ENCODE data around the gene TSHZ2.

TSHZ2 gene, protein sequence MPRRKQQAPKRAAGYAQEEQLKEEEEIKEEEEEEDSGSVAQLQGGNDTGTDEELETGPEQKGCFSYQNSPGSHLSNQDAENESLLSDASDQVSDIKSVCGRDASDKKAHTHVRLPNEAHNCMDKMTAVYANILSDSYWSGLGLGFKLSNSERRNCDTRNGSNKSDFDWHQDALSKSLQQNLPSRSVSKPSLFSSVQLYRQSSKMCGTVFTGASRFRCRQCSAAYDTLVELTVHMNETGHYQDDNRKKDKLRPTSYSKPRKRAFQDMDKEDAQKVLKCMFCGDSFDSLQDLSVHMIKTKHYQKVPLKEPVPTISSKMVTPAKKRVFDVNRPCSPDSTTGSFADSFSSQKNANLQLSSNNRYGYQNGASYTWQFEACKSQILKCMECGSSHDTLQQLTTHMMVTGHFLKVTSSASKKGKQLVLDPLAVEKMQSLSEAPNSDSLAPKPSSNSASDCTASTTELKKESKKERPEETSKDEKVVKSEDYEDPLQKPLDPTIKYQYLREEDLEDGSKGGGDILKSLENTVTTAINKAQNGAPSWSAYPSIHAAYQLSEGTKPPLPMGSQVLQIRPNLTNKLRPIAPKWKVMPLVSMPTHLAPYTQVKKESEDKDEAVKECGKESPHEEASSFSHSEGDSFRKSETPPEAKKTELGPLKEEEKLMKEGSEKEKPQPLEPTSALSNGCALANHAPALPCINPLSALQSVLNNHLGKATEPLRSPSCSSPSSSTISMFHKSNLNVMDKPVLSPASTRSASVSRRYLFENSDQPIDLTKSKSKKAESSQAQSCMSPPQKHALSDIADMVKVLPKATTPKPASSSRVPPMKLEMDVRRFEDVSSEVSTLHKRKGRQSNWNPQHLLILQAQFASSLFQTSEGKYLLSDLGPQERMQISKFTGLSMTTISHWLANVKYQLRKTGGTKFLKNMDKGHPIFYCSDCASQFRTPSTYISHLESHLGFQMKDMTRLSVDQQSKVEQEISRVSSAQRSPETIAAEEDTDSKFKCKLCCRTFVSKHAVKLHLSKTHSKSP (N-terminal part only)

DNA sequence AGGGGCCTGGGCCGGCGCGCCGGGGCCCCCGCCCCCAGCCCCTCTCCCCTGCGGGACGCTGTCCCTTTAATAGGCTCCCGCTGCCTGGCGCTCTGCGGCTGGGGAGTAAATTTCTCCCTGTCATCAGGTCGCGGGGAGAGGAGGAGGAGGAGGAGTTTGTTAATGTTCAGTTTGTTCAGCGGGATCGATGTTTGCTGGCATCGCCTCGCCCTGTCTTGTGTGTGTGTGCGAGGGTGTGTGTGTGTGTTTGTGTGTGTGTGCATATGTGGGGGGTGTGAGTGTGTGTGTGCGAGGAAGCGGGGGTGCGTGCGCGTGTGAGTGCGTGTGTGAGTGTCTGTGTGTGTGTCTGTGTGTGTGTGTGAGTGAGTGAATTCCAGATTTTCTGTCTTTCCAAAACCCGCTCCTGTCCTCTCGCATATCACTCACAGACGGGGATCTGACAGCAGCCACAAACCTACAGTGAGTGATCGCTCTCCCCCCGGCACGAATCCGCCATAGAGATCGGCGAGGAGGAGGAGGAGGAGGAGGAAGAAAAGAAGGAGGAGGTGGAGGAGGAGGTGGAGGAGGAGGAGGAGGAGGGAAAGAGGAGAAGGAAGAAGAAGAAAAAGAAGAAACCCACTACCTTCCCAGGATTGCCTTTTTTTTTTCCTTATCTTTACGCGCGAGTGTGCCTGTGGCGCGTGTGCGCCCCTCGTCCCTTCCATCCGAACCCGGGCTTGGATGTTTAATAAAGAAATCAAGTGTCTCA is at the start of gene TSHZ2:
TSHZ2 (plus strand) TSS at position 169 of the 748 bp plus-strand sequence. CDS start 936 bp downstream, outside the sequence.
- TF ChIP-seq, protein P1, sequence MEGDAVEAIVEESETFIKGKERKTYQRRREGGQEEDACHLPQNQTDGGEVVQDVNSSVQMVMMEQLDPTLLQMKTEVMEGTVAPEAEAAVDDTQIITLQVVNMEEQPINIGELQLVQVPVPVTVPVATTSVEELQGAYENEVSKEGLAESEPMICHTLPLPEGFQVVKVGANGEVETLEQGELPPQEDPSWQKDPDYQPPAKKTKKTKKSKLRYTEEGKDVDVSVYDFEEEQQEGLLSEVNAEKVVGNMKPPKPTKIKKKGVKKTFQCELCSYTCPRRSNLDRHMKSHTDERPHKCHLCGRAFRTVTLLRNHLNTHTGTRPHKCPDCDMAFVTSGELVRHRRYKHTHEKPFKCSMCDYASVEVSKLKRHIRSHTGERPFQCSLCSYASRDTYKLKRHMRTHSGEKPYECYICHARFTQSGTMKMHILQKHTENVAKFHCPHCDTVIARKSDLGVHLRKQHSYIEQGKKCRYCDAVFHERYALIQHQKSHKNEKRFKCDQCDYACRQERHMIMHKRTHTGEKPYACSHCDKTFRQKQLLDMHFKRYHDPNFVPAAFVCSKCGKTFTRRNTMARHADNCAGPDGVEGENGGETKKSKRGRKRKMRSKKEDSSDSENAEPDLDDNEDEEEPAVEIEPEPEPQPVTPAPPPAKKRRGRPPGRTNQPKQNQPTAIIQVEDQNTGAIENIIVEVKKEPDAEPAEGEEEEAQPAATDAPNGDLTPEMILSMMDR (IDR thresholded peaks at IDR 0.05): no peak

DNA sequence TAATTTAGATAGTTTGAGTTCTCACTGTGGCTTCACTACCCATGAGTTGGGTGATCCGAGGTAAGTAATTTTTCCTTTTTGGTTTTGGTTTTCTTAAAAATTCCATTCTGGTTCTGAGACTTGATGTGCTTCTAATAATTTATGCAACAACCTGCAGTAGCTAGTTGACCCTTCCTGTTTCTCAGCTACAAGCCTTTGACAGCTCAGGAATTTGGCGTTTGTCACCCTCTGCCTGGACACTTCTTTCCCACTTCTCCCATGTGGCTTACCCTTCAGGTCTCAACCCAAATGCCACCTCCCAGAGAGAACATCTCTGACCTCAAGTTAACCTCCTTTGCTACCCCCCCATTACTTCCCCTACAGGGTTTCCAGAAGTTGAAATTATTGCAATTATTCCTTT is 49.7 kb upstream of the TSHZ2 start:
- TF ChIP-seq, protein P1 (IDR thresholded peaks at IDR 0.05): no peak

DNA sequence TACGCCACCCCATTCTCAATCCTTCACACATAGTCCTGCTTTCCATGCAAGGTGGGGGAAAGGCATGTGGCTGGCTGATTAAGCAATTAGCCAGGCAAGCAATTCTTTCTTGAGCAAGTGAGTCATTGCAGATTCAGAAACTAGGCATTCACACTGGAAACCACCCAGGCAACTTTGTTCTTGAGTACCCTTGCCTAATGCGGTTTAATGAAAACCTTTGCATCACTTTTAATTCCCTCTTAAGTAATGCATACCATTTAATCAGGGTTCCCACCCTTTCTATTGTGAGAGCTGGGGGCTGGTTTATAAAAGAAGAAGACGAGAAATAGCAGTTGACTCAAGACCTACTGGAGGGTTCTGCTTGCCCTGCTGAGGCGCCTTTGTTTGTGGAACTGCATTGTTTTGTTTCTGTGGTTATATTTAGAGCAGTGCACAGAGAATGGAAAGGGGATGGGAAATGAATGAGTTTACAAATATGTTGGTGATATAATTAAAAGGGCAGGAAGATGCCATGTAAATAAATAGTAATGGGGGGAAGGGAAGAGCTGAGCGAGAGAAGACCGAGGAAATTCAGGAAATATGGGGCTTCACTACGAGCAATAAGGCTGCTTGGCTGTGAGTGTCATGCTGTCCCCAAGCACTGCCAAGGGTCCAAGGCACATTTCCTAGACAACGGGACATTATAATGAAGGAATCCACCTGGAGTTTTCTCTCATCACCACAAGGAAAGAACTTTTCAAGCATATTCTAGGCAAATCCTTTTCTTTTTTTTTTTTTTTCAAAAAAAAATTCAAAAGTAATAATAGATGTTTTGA is 48.8 kb upstream of the TSHZ2 start:
- TF ChIP-seq, protein P1 (IDR thresholded peaks at IDR 0.05): no peak

DNA sequence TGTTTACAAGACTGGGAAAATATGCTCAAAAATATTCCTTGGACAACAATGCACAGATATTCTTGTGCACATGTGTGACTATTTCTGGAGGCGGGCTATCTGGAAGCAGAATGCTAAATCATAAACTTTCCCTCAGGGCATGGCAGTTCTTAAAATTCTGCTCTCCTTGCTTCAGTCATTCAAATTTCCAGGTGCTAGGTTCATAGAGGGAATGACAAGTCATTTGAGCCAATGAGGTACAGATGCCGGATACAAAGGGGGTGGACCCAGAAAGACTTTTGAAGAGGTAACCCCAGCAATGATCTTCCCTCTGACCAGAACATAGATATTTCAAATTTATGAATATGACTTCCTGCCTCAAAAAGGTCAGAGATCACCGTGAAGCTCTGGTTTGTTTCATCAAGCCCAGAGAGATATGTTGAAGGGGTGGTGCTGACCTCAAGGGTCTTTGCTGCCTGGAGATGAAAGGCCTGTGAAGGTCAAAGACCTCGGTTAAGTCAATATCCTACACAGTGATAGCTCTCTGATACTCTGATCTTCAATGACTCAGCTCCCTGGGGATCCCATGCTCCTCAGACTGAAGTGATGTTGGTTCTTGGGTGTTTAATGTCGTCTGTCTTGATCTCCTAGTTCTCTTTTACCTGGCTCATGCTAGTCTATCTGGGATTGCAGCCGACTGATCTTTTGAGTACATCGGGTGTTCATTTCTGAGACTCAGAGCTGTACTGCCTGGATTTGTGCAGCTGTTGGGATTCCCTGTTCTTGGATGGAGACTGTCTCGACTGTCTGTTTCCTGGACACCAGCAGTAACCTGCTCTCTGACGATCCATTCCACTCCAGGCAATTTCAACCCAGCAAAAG is 47.5 kb upstream of the TSHZ2 start:
- TF ChIP-seq, protein P1 (IDR thresholded peaks at IDR 0.05): no peak

DNA sequence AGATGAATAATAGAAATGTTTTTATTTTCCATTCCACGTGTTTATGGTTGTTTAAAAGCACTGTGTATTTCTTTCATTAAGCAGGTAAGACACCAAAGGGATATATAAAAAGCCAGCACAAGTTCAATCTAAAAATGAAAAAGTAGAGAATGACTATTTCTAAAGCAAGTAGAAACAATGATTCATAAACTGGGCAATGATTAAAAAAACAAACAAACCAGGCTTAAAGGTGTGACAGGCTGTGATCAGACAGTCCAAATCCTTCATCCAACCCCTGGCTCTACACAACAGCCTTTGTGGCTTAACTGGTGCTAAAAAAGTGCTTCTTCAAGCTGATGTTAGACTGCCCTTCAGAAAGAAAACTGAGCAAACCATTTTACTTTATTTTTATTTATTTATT is 45.7 kb upstream of the TSHZ2 start:
- TF ChIP-seq, protein P1 (IDR thresholded peaks at IDR 0.05): no peak

DNA sequence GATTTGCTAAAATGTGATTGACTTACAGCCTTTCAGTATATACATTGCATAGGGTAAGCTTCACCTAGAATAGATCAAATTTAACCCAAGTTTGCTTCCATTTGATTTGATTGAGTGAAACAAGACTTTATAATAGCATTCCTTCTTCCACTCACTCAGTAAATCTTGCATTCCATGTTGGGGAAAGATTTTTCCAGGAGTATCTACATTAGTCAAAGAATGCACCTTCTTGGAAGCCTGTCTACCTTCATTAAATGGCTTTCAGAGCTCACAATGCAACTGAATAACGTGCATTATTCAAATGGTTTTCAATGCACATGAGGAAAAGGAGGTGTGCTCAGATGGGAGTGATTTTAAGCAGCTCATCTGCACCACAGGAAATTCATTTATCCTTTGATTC is 38.3 kb upstream of the TSHZ2 start:
- TF ChIP-seq, protein P1 (IDR thresholded peaks at IDR 0.05): no peak
